ENCODE results near the gene CHP2.
A peak's percentile ranks its signal among the peaks of the same experiment; 100 is the strongest.

DNA sequence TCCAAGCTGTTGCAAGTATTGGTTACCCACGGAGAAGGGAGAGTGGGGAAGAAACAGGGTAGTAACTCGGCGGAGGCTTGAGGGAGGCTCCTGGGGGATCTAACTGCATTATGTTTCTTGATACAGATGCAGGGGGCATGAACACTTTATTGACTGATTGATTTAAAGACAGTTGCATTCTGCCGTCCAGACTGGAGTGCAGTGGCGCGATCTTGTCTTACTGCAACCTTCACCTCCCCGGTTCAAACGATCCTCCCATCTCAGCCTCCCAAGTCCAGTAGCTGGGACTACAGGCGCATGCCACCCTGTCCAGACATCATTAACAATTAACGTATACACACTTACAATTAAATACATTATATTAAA, 26.7 kb upstream of the CHP2 start:
- TF ChIP-seq, protein P1, sequence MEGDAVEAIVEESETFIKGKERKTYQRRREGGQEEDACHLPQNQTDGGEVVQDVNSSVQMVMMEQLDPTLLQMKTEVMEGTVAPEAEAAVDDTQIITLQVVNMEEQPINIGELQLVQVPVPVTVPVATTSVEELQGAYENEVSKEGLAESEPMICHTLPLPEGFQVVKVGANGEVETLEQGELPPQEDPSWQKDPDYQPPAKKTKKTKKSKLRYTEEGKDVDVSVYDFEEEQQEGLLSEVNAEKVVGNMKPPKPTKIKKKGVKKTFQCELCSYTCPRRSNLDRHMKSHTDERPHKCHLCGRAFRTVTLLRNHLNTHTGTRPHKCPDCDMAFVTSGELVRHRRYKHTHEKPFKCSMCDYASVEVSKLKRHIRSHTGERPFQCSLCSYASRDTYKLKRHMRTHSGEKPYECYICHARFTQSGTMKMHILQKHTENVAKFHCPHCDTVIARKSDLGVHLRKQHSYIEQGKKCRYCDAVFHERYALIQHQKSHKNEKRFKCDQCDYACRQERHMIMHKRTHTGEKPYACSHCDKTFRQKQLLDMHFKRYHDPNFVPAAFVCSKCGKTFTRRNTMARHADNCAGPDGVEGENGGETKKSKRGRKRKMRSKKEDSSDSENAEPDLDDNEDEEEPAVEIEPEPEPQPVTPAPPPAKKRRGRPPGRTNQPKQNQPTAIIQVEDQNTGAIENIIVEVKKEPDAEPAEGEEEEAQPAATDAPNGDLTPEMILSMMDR (IDR thresholded peaks at IDR 0.05), result peak; percentile 59
- no peak for TF ChIP-seq EZH2 (IDR thresholded peaks at IDR 0.05; ENCODE audit: borderline replicate concordance, insufficient read depth, low read depth, low read length, poor library complexity, severe bottlenecking)

Measured in B cell (primary cell).